Loucy (cell line): ENCODE measurements around the gene PTPRN2.
"Not testable (repeated sequence)": the region's sequence is repeated elsewhere in the genome, so short reads cannot be mapped to it uniquely, and the experiment has no call there.

ENCODE experiments used
- H2AFZ ChIP-seq: fragments of 200-600 bp; sonication (generic); 2 replicates; pipeline ENCODE4 v1.6.0; 2016; ENCODE audit warnings: antibody characterized with exemption, mild to moderate bottlenecking, low read length, moderate library complexity
- H3F3A ChIP-seq: fragments of 200-600 bp; 2 replicates; pipeline ENCODE4 v1.6.0; 2016; ENCODE audit warnings: antibody characterized with exemption, low read depth, mild to moderate bottlenecking
- H3K27me3 ChIP-seq: fragments of 200-600 bp; sonication (generic); 2 replicates; pipeline ENCODE4 v1.6.1; 2014; ENCODE audit warnings: low read length, mild to moderate bottlenecking; ENCODE audit not compliant: insufficient read depth, poor library complexity, severe bottlenecking
- H3K36me3 ChIP-seq: fragments of 200-600 bp; sonication (generic); 2 replicates; pipeline ENCODE4 v1.6.1; 2016; ENCODE audit warnings: low read length; ENCODE audit not compliant: insufficient read depth
- H3K4me1 ChIP-seq: fragments of 200-600 bp; sonication (generic); 2 replicates; pipeline ENCODE4 v1.5.1; 2014; ENCODE audit warnings: low read length, mild to moderate bottlenecking; ENCODE audit not compliant: insufficient read depth, poor library complexity, severe bottlenecking
- H3K4me2 ChIP-seq: fragments of 200-600 bp; sonication (generic); 2 replicates; pipeline ENCODE4 v1.6.0; 2014; ENCODE audit warnings: antibody characterized with exemption, low read length, low read depth, mild to moderate bottlenecking; ENCODE audit not compliant: poor library complexity, severe bottlenecking
- H3K4me3 ChIP-seq: fragments of 200-600 bp; sonication (generic); 2 replicates; pipeline ENCODE4 v1.5.1; 2014; ENCODE audit warnings: low read length, mild to moderate bottlenecking, mixed read lengths; ENCODE audit not compliant: poor library complexity, severe bottlenecking
- H3K79me2 ChIP-seq: fragments of 200-600 bp; sonication (generic); 2 replicates; pipeline ENCODE4 v1.6.1; 2014; ENCODE audit warnings: low read length; ENCODE audit not compliant: insufficient read depth
- H3K9ac ChIP-seq: fragments of 200-600 bp; sonication (generic); 2 replicates; pipeline ENCODE4 v1.6.0; 2014; ENCODE audit warnings: mild to moderate bottlenecking, low read depth, low read length, moderate library complexity; ENCODE audit not compliant: poor library complexity, severe bottlenecking
- H3K9me2 ChIP-seq: fragments of 200-600 bp; sonication (generic); replicated peaks from 2 replicates; pipeline ENCODE4 v1.6.1; 2016; ENCODE audit warnings: low read depth, low read length, mixed read lengths
- H3K9me3 ChIP-seq: fragments of 200-600 bp; sonication (generic); 2 replicates; pipeline ENCODE4 v1.6.1; 2014; ENCODE audit warnings: mild to moderate bottlenecking, antibody characterized with exemption, low read length, low read depth; ENCODE audit not compliant: insufficient read depth
- H4K20me1 ChIP-seq: fragments of 200-600 bp; sonication (generic); 2 replicates; pipeline ENCODE4 v1.6.0; 2014; ENCODE audit warnings: antibody characterized with exemption, low read length, mild to moderate bottlenecking; ENCODE audit not compliant: insufficient read depth, poor library complexity, severe bottlenecking
- EZH2phosphoT487 ChIP-seq: fragments of 200-600 bp; IDR thresholded peaks from 2 replicates; pipeline ENCODE4 v1.6.1; 2018; ENCODE audit warnings: antibody characterized with exemption, mild to moderate bottlenecking, moderate library complexity, borderline replicate concordance
- TF ChIP-seq, protein P1 (sequence below): fragments of 200-600 bp; sonication (generic); conservative IDR thresholded peaks from 2 replicates; pipeline ENCODE4 v1.5.1; 2014; ENCODE audit warnings: mild to moderate bottlenecking, antibody characterized with exemption, low read length

Gene PTPRN2

DNA sequence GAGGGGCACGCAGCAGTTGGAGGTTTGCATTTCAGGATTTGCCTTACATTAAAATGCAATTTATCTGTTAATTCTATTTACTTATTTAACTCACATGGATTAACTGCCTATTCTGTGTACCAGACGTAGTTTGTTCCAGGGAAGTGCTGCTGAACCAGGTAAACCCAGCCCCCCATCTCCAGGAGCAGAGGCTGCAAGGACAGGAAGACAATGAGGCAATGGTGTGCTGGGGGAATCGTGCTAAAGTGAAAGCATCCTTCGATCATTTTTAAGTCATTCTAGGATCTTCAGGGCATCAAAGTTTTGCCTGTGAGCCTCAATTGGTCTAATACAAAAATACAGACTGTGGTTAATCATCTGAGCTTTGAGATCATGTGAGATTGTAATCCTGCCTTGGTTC, 1084.4 kb downstream of the PTPRN2 start:
- peak overlapping the region; percentile 47 for H2AFZ ChIP-seq
- no peak for TF ChIP-seq EZH2phosphoT487
- TF ChIP-seq, protein P1, sequence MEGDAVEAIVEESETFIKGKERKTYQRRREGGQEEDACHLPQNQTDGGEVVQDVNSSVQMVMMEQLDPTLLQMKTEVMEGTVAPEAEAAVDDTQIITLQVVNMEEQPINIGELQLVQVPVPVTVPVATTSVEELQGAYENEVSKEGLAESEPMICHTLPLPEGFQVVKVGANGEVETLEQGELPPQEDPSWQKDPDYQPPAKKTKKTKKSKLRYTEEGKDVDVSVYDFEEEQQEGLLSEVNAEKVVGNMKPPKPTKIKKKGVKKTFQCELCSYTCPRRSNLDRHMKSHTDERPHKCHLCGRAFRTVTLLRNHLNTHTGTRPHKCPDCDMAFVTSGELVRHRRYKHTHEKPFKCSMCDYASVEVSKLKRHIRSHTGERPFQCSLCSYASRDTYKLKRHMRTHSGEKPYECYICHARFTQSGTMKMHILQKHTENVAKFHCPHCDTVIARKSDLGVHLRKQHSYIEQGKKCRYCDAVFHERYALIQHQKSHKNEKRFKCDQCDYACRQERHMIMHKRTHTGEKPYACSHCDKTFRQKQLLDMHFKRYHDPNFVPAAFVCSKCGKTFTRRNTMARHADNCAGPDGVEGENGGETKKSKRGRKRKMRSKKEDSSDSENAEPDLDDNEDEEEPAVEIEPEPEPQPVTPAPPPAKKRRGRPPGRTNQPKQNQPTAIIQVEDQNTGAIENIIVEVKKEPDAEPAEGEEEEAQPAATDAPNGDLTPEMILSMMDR, result no peak
- peak overlapping the region; percentile 37 for H3K4me2 ChIP-seq
- H3K79me2 ChIP-seq, result no peaks in the 10 kb centered on the region
- no peaks in the 10 kb centered on the region for H3K36me3 ChIP-seq
- H4K20me1 ChIP-seq, result no peaks in the 10 kb centered on the region
- no peaks in the 10 kb centered on the region; the same call in 1 of the 2 replicates for H3K9me3 ChIP-seq
- H3K9me2 ChIP-seq, result no peaks in the 10 kb centered on the region
- H3F3A ChIP-seq, result no peaks in the 10 kb centered on the region
- H3K4me3 ChIP-seq, result peak overlapping the region; percentile 26
- no peaks in the 10 kb centered on the region for H3K27me3 ChIP-seq
- H3K9ac ChIP-seq, result peak overlapping the region; percentile 21
- no peaks in the 10 kb centered on the region for H3K4me1 ChIP-seq

GRCh38 chr7:157502701-157503111, 1084.9 kb downstream of the PTPRN2 start:
- Histone ChIP-seq H3K79me2 (no peaks in the 10 kb centered on the region), H3K27me3 (no peaks in the 10 kb centered on the region), H3K4me3 (peak overlapping the region; percentile 26), H4K20me1 (no peaks in the 10 kb centered on the region), H3F3A (no peaks in the 10 kb centered on the region), H3K9me2 (no peaks in the 10 kb centered on the region), H3K4me2 (peak overlapping the region; percentile 37), H3K9ac (no peak overlapping the region), H2AFZ (peak overlapping the region; percentile 47), H3K36me3 (no peaks in the 10 kb centered on the region), H3K4me1 (no peaks in the 10 kb centered on the region), H3K9me3 (no peaks in the 10 kb centered on the region; the same call in 1 of the 2 replicates)
- TF ChIP-seq EZH2phosphoT487, result no peak
- TF ChIP-seq, protein P1, result no peak

GRCh38 chr7:157501581-157501980, 1086.0 kb downstream of the PTPRN2 start:
- H3K4me1 ChIP-seq, result no peaks in the 10 kb centered on the region
- no peak overlapping the region for H3K9ac ChIP-seq
- no peak overlapping the region for H2AFZ ChIP-seq
- H3F3A ChIP-seq, result no peaks in the 10 kb centered on the region
- H3K27me3 ChIP-seq, result no peaks in the 10 kb centered on the region
- H3K9me3 ChIP-seq, result no peaks in the 10 kb centered on the region; the same call in 1 of the 2 replicates
- H4K20me1 ChIP-seq, result no peaks in the 10 kb centered on the region
- no peaks in the 10 kb centered on the region for H3K79me2 ChIP-seq
- H3K9me2 ChIP-seq, result no peaks in the 10 kb centered on the region
- H3K4me2 ChIP-seq, result no peak overlapping the region
- no peak overlapping the region for H3K4me3 ChIP-seq
- TF ChIP-seq, protein P1, result no peak
- TF ChIP-seq EZH2phosphoT487, result no peak
- no peaks in the 10 kb centered on the region for H3K36me3 ChIP-seq

- not testable (repeated sequence) for H3K9ac ChIP-seq, H3K9me3 ChIP-seq, H3F3A ChIP-seq, H3K36me3 ChIP-seq, H2AFZ ChIP-seq, H3K4me2 ChIP-seq, H3K79me2 ChIP-seq, H3K4me3 ChIP-seq, H3K9me2 ChIP-seq, H3K4me1 ChIP-seq, H4K20me1 ChIP-seq, H3K27me3 ChIP-seq
These were observed 1086.6 kb downstream of the PTPRN2 start for GRCh38 chr7:157500989-157501540.
